ENCODE results near the gene CFAP107. TPM values are rescaled to one million over a fixed set of nuclear protein-coding genes. Genes with fewer than 3 reads are reported as not detected.

The CFAP107 gene
- total and polyA plus RNA-seq, 2 of the 4 experiments (the other 2 are of a cell fraction): not detected

DNA sequence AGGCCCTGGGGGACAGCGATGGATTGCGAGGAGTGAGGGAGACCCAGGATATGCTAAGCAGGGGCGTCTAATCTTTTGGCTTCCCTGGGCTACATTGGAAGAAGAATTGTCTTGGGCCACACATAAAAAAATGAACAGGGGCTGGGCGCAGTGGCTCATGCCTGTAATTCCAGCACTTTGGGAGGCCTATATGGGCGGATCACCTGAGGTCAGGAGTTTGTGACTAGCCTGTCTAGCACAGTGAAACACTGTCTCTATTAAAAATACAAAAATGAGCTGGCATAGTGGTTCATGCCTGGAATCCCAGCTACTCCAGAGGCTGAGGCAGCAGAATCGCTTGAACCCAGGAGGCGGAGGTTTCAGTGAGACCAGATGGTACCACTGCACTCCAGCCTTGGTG, 16.8 kb downstream of the CFAP107 start:
- WGBS, 2 experiments (ENCODE audit: extremely low coverage in 2 of 2, insufficient read length in 1 of 2): 48% methylated on average over 3 of the region's 7 CpGs; no CpG with 5 or more reads in 1 of the 2 experiments
- no peaks in the 10 kb centered on the region for H3K4me1 ChIP-seq (ENCODE audit: control insufficient read depth, insufficient read depth, low read length)
- POLR2A ChIA-PET (ENCODE audit: unreplicated experiment): no interaction called here

More for the DNA sequence above, 16.8 kb downstream of the CFAP107 start:
- Histone ChIP-seq H3K9me1 (ENCODE audit: insufficient read depth, low read length) (no peaks in the 10 kb centered on the region), H2AK9ac (replicated peaks; ENCODE audit: low read depth, low read length, poor library complexity) (no peak overlapping the region), H3K14ac (replicated peaks; ENCODE audit: low read depth, low read length) (no peak overlapping the region), H4K5ac (ENCODE audit: low read depth, low read length) (no peak overlapping the region), H4K91ac (ENCODE audit: insufficient read depth, low read depth, low read length) (no peak overlapping the region), H3K36me3 (ENCODE audit: control insufficient read depth, insufficient read depth, low read length) (no peaks in the 10 kb centered on the region), H3K23ac (ENCODE audit: low read depth, low read length) (no peak overlapping the region), H2AFZ (replicated peaks; ENCODE audit: low read length, poor library complexity) (no peak overlapping the region), H3K27ac (ENCODE audit: insufficient read depth, low read length) (no peak overlapping the region), H2AK5ac (ENCODE audit: low read depth, low read length) (no peak overlapping the region), H3K4me2 (ENCODE audit: low read depth, low read length) (no peak overlapping the region), H4K20me1 (ENCODE audit: insufficient read depth, low read length) (no peaks in the 10 kb centered on the region), H3K79me1 (ENCODE audit: low read depth in 1 of 2, low read length in 2 of 2) (no peaks in the 10 kb centered on the region), H3K4ac (ENCODE audit: low read depth, low read length) (no peak overlapping the region), H3K18ac (ENCODE audit: low read depth, low read length) (no peak overlapping the region), H3K56ac (ENCODE audit: extremely low read depth, insufficient read depth, low read length) (no peak overlapping the region), H3K9ac (ENCODE audit: low read depth, low read length) (no peak overlapping the region), H2BK20ac (ENCODE audit: low read depth, low read length) (no peak overlapping the region), H3K4me3 (ENCODE audit: insufficient read depth, low read depth, low read length) (no peak overlapping the region), H2BK5ac (ENCODE audit: low read depth, low read length, poor library complexity, severe bottlenecking) (no peak overlapping the region), H3K27me3 (ENCODE audit: control insufficient read depth, insufficient read depth, low read length) (no peaks in the 10 kb centered on the region), H2BK120ac (ENCODE audit: low read depth, low read length) (no peak overlapping the region), H2BK15ac (ENCODE audit: low read depth, low read length) (no peak overlapping the region), H3K9me3 (ENCODE audit: control insufficient read depth, insufficient read depth, low read length) (peaks cover 23% of the 10 kb centered on the region), H4K8ac (ENCODE audit: low read depth in 2 of 2, low read length in 2 of 2) (no peak overlapping the region)
- intact Hi-C loops (cut with micrococcal nuclease): no loop called here
- dilution Hi-C loops (cut with HindIII; ENCODE audit: low sequenced_read_pairs, unreplicated experiment): no loop called here
- TF ChIP-seq CTCF (conservative IDR thresholded peaks at IDR 0.05; ENCODE audit: low read depth, low read length): no peak
- no peak for TF ChIP-seq MAFK (IDR thresholded peaks at IDR 0.05; ENCODE audit: low read depth, low read length)
- TF ChIP-seq, protein P1, sequence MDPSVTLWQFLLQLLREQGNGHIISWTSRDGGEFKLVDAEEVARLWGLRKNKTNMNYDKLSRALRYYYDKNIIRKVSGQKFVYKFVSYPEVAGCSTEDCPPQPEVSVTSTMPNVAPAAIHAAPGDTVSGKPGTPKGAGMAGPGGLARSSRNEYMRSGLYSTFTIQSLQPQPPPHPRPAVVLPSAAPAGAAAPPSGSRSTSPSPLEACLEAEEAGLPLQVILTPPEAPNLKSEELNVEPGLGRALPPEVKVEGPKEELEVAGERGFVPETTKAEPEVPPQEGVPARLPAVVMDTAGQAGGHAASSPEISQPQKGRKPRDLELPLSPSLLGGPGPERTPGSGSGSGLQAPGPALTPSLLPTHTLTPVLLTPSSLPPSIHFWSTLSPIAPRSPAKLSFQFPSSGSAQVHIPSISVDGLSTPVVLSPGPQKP (IDR thresholded peaks at IDR 0.05; ENCODE audit: borderline replicate concordance, low read depth, low read length): no peak
- no peak for TF ChIP-seq RFX5 (IDR thresholded peaks at IDR 0.05; ENCODE audit: low read depth, low read length)
- no peak for TF ChIP-seq POLR2A (IDR thresholded peaks at IDR 0.05; ENCODE audit: low read depth, low read length)
- TF ChIP-seq CHD1 (IDR thresholded peaks at IDR 0.05; ENCODE audit: low read depth, low read length): no peak
- TF ChIP-seq, protein P2, sequence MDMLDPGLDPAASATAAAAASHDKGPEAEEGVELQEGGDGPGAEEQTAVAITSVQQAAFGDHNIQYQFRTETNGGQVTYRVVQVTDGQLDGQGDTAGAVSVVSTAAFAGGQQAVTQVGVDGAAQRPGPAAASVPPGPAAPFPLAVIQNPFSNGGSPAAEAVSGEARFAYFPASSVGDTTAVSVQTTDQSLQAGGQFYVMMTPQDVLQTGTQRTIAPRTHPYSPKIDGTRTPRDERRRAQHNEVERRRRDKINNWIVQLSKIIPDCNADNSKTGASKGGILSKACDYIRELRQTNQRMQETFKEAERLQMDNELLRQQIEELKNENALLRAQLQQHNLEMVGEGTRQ (IDR thresholded peaks at IDR 0.05; ENCODE audit: low read depth, low read length): no peak
- TF ChIP-seq RCOR1 (IDR thresholded peaks at IDR 0.05; ENCODE audit: insufficient replicate concordance, low read length): no peak
- no peak for TF ChIP-seq FOS (IDR thresholded peaks at IDR 0.05; ENCODE audit: low read depth, low read length)
- no peak for TF ChIP-seq MAZ (IDR thresholded peaks at IDR 0.05; ENCODE audit: borderline replicate concordance, low read depth, low read length)
- no peak for TF ChIP-seq SMC3 (IDR thresholded peaks at IDR 0.05; ENCODE audit: low read depth, low read length)
- no peak for TF ChIP-seq NFE2L2 (IDR thresholded peaks at IDR 0.05; ENCODE audit: low read depth, low read length)
- in situ Hi-C loops (cut with MboI; ENCODE audit: low sequenced_read_pairs): no loop called here
- no peak for ATAC-seq (ENCODE audit: low read depth)
- CTCF ChIA-PET: interaction anchor here (0.8 kb wide), 1 partner anchor 8 kb away, joined by 3 read pairs; no protein-coding TSS in a partner anchor
- DNase-seq: no peak
- BruUV-seq (replicated peaks): no TSS peak

All from IMR-90 (cell line).